Naive thymus-derived CD4-positive, alpha-beta T cell (primary cell): ENCODE measurements around the gene NMNAT2. TPM values are rescaled to one million over a fixed set of nuclear protein-coding genes. Genes with fewer than 3 reads are reported as not detected.
"Not testable (repeated sequence)": the region's sequence is repeated elsewhere in the genome, so short reads cannot be mapped to it uniquely, and the experiment has no call there.

ENCODE experiments used
- ATAC-seq: fragments of 150-1000 bp; cut with Tn5 transposase; 2 replicates; pipeline ENCODE4 v1.10.0; 2021; ENCODE audit warnings: mild to moderate bottlenecking, moderate library complexity
- CTCF ChIA-PET: fragments of 350-600 bp; sonication (Branson Sonifier 250); formaldehyde crosslinking; loops from one replicate; lab custom pipeline; 2021; ENCODE audit warnings: antibody characterized with exemption; lab: Charles Lee
- POLR2A ChIA-PET: fragments of 350-600 bp; sonication (Branson Sonifier 250); formaldehyde crosslinking; loops from one replicate; lab custom pipeline; 2021; ENCODE audit warnings: antibody characterized with exemption, inconsistent platforms; lab: Charles Lee
- DNase-seq, 9 donors: peaks; one replicate each; pipeline versions ENCODE4 v3.0.0 to v3.0.0-alpha.2; 2020 to 2022; ENCODE audit warnings: mixed read lengths in 1 of 9
- H3K27ac ChIP-seq: one replicate; pipeline ENCODE4 v1.7.0; 2013; ENCODE audit warnings: mild to moderate bottlenecking, low read depth, low read length, moderate library complexity
- H3K27me3 ChIP-seq, 2 donors: one replicate each; pipeline ENCODE4 v1.7.0; 2013; ENCODE audit warnings: low read length in 2 of 2, mild to moderate bottlenecking in 2 of 2, moderate library complexity in 2 of 2; ENCODE audit not compliant: control insufficient read depth in 2 of 2, insufficient read depth in 2 of 2
- H3K36me3 ChIP-seq, 3 experiments: 1 replicate in 2 of 3; 2 replicates in 1 of 3; pipeline ENCODE4 v1.7.0; 2013; ENCODE audit warnings: low read length in 3 of 3, mild to moderate bottlenecking in 3 of 3, moderate library complexity in 1 of 3; ENCODE audit not compliant: insufficient read depth in 3 of 3, control insufficient read depth in 2 of 3
- H3K4me1 ChIP-seq, 2 donors: one replicate each; pipeline ENCODE4 v1.7.0; 2013; ENCODE audit warnings: low read length in 2 of 2, mild to moderate bottlenecking in 2 of 2, moderate library complexity in 1 of 2; ENCODE audit not compliant: control insufficient read depth in 2 of 2, insufficient read depth in 2 of 2
- H3K4me3 ChIP-seq: 2 replicates; pipeline ENCODE4 v1.7.0; 2013; ENCODE audit warnings: mild to moderate bottlenecking, low read length
- H3K9me3 ChIP-seq, 3 experiments: 1 replicate in 2 of 3; 2 replicates in 1 of 3; pipeline ENCODE4 v1.7.0; 2013; ENCODE audit warnings: low read length in 3 of 3; ENCODE audit not compliant: control insufficient read depth in 2 of 3
- H3K27ac Mint-ChIP-seq, 9 donors: one replicate each; pipeline ENCODE4 v1.8.0; 2020 to 2022; ENCODE audit warnings: mixed read lengths in 9 of 9, mild to moderate bottlenecking in 8 of 9, moderate library complexity in 5 of 9, inconsistent platforms in 2 of 9
- H3K27me3 Mint-ChIP-seq, 5 donors: one replicate each; pipeline ENCODE4 v1.8.0; 2021 to 2022; ENCODE audit warnings: mixed read lengths in 5 of 5, mild to moderate bottlenecking in 1 of 5
- H3K36me3 Mint-ChIP-seq, 5 donors: one replicate each; pipeline ENCODE4 v1.8.0; 2020 to 2022; ENCODE audit warnings: mixed read lengths in 5 of 5, mild to moderate bottlenecking in 3 of 5, inconsistent platforms in 1 of 5
- H3K4me1 Mint-ChIP-seq, 7 donors: one replicate each; pipeline ENCODE4 v1.8.0; 2020 to 2022; ENCODE audit warnings: mixed read lengths in 7 of 7, mild to moderate bottlenecking in 3 of 7, inconsistent platforms in 1 of 7
- H3K4me3 Mint-ChIP-seq, 10 donors: one replicate each; pipeline ENCODE4 v1.8.0; 2020 to 2022; ENCODE audit warnings: mild to moderate bottlenecking in 10 of 10, mixed read lengths in 10 of 10, moderate library complexity in 6 of 10, inconsistent platforms in 2 of 10
- H3K9me3 Mint-ChIP-seq, 11 donors: one replicate each; pipeline ENCODE4 v1.8.0; 2020 to 2022; ENCODE audit warnings: mixed read lengths in 11 of 11, mild to moderate bottlenecking in 4 of 11, inconsistent platforms in 1 of 11, moderate library complexity in 1 of 11
- intact Hi-C, 2 donors: fragments of 100-400 bp; cut with micrococcal nuclease; formaldehyde crosslinking; loops; one replicate each; pipeline ENCODE4 v1.15.1; 2023
- polyA plus RNA-seq, 2 donors: library from polyadenylated mRNA; unstranded; fragments of 300-500 nt; fragmentation: Illumina TruSeq; gene quantifications; one replicate each; pipeline ENCODE4 v1.2.3, GENCODE V29; 2021
- total RNA-seq, 6 experiments: library from RNA in 5 of 6; stranded (reverse) in 5 of 6; gene quantifications; 1 replicate in 5 of 6; 2 replicates in 1 of 6; pipeline ENCODE4 v1.2.3 and lab custom pipeline; 2021 to 2026

The NMNAT2 gene
- total and polyA plus RNA-seq, 7 experiments from 2014 or later, result 0.07 to 0.24 TPM; not detected in 5

DNA sequence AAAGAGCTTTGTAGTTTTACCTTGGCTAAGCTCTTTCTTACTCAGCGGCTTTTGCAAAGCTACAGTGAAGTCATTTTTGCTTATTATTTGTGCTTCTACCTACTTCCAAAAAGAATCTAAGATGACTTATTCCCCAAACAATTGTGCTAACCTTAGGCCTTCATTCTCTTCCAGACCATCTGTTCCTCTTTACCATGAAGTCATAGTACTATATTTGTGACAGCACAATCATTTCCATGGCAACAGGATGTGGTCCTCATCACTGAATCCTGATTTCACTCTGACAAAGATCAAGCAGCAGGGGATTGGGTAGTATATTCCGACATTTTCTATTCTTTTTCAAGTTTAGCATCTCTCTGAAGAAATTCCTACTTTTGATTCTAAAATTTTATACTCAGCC, 24.8 kb upstream of the NMNAT2 start:
- Mint-ChIP-seq H3K4me3 (no peak overlapping the region), H3K4me1 (no peaks in the 10 kb centered on the region), H3K36me3 (no peaks in the 10 kb centered on the region), H3K27me3 (peaks cover 0 to 35% (median 2%) of the 10 kb centered on the region in 5 donors), H3K27ac (no peak overlapping the region), H3K9me3 (peaks cover 0 to under 1% (median 0%) of the 10 kb centered on the region in 11 donors)
- CTCF ChIA-PET, result no interaction called here
- no peaks in the 10 kb centered on the region for H3K9me3 ChIP-seq
- no peak overlapping the region for H3K4me3 ChIP-seq
- POLR2A ChIA-PET, result no interaction called here
- no peaks in the 10 kb centered on the region for H3K36me3 ChIP-seq
- intact Hi-C loops, result no loop called here
- no peaks in the 10 kb centered on the region for H3K27me3 ChIP-seq
- no peaks in the 10 kb centered on the region for H3K4me1 ChIP-seq
- no peak for DNase-seq
- no peak overlapping the region for H3K27ac ChIP-seq
- no peak for ATAC-seq

DNA sequence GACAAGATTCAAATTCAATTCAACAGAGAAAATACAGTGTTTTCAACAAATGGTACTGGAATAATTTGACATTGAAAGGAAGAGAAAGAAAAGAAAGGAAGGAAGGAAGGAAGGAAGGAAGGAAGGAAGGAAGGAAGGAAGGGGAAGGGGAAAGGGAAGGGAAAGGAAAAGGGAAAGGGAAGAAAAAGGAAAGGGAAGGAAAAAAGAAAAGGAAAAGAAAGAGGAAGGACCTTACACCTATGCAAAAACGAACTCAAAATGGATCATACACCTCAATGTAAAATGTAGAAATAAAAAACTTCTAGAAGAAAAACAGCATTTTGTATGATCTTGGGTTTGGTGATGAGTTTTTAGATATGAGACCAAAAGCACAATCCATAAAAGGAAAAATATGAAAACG, 19.9 kb upstream of the NMNAT2 start:
- DNase-seq (no peak), ATAC-seq (no peak)
- ChIA-PET POLR2A (no interaction called here), CTCF (no interaction called here)
- no peak overlapping the region for H3K4me3 Mint-ChIP-seq
- no peak overlapping the region for H3K27ac Mint-ChIP-seq
- intact Hi-C loops, result no loop called here
- H3K4me1 Mint-ChIP-seq, result no peaks in the 10 kb centered on the region
- H3K27me3 Mint-ChIP-seq, result peaks cover 7 to 43% (median 19%) of the 10 kb centered on the region in 5 donors
- Histone ChIP-seq H3K4me1 (no peaks in the 10 kb centered on the region), H3K36me3 (no peaks in the 10 kb centered on the region), H3K9me3 (no peaks in the 10 kb centered on the region), H3K27me3 (no peaks in the 10 kb centered on the region), H3K4me3 (no peak overlapping the region), H3K27ac (no peak overlapping the region)
- H3K36me3 Mint-ChIP-seq, result no peaks in the 10 kb centered on the region
- peaks cover 0 to 3% (median 0%) of the 10 kb centered on the region in 11 donors for H3K9me3 Mint-ChIP-seq

DNA sequence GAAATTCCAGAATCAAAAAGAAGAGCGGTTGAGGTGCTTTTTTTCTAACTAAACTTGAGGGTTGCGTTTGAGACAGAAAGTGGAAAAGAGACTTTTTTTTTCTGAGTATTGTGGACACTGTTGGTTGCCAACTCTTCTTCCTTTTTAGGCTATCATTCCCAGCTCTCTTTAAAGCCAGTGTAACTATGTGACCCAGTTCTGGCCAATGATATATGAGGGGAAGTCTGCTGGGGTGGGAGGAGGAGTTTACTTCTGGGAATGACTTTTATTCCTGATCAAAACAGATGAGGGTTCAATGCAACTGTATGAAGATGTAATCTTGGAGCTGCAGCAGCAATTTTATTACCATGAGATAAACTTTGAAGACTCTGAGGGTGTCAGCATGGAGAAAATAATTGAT, 17.3 kb upstream of the NMNAT2 start:
- Histone ChIP-seq H3K36me3 (no peaks in the 10 kb centered on the region), H3K9me3 (no peaks in the 10 kb centered on the region), H3K27me3 (no peaks in the 10 kb centered on the region), H3K4me1 (no peaks in the 10 kb centered on the region), H3K4me3 (no peak overlapping the region), H3K27ac (no peak overlapping the region)
- ChIA-PET CTCF (no interaction called here), POLR2A (no interaction called here)
- intact Hi-C loops, result no loop called here
- no peak for DNase-seq
- Mint-ChIP-seq H3K9me3 (peaks cover 0 to 3% (median 0%) of the 10 kb centered on the region in 11 donors), H3K27ac (no peak overlapping the region), H3K4me3 (no peak overlapping the region), H3K4me1 (no peaks in the 10 kb centered on the region), H3K27me3 (peaks cover 22 to 37% (median 26%) of the 10 kb centered on the region in 5 donors), H3K36me3 (no peaks in the 10 kb centered on the region)
- no peak for ATAC-seq

DNA sequence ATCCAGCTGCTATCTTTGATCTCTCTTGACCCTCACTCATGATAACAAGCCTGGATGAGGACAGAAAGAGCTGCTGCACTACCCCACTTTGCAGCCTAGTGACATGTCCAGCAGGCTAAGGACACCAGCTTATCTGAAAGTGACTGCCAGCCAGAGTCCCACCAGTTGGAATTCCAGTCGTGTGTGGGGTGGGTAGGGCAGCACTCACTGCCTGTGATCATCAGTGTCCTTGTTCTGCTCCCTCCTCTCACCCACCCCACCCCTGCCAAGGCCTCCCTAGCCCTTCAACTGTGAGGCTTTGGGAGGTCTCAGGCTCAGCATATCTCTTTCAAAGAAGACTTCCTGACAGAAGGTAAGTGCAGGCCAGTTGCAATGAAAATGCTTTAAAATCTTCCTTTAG, 15.5 kb upstream of the NMNAT2 start:
- Histone ChIP-seq H3K4me3 (no peak overlapping the region), H3K9me3 (no peaks in the 10 kb centered on the region), H3K4me1 (no peaks in the 10 kb centered on the region), H3K36me3 (no peaks in the 10 kb centered on the region), H3K27me3 (no peaks in the 10 kb centered on the region), H3K27ac (no peak overlapping the region)
- peaks cover 0 to 3% (median 0%) of the 10 kb centered on the region in 11 donors for H3K9me3 Mint-ChIP-seq
- H3K4me1 Mint-ChIP-seq, result no peaks in the 10 kb centered on the region
- no peak overlapping the region for H3K27ac Mint-ChIP-seq
- ChIA-PET CTCF (no interaction called here), POLR2A (no interaction called here)
- H3K4me3 Mint-ChIP-seq, result no peak overlapping the region
- peaks cover 30 to 43% (median 32%) of the 10 kb centered on the region in 5 donors for H3K27me3 Mint-ChIP-seq
- DNase-seq (no peak), ATAC-seq (no peak)
- no peaks in the 10 kb centered on the region for H3K36me3 Mint-ChIP-seq
- intact Hi-C loops, result no loop called here

DNA sequence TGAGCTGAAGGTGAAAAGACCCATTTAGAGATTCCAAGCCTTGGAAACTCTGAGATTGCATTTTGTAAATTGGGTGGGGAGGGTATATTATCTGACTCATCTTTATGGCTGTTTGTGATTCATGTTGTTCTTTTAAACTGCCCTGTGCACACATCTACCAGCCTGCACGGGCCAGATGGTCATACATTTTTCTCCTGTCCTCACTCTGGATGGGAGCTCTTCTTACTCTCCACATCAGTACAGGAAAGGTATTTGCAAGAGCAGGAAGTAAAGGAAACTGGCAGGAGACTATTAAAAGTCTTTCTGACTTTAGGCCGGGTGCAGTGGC, 14.3 kb upstream of the NMNAT2 start:
- Mint-ChIP-seq H3K27ac (no peak overlapping the region), H3K27me3 (peaks cover 24 to 46% (median 34%) of the 10 kb centered on the region in 5 donors), H3K36me3 (no peaks in the 10 kb centered on the region), H3K4me1 (no peaks in the 10 kb centered on the region), H3K4me3 (no peak overlapping the region), H3K9me3 (no peaks in the 10 kb centered on the region)
- Histone ChIP-seq H3K4me3 (no peak overlapping the region), H3K9me3 (no peaks in the 10 kb centered on the region), H3K27me3 (no peaks in the 10 kb centered on the region), H3K4me1 (no peaks in the 10 kb centered on the region), H3K27ac (no peak overlapping the region), H3K36me3 (no peaks in the 10 kb centered on the region)
- CTCF ChIA-PET, result no interaction called here
- DNase-seq (no peak), ATAC-seq (no peak)
- POLR2A ChIA-PET, result no interaction called here
- intact Hi-C loops, result no loop called here

DNA sequence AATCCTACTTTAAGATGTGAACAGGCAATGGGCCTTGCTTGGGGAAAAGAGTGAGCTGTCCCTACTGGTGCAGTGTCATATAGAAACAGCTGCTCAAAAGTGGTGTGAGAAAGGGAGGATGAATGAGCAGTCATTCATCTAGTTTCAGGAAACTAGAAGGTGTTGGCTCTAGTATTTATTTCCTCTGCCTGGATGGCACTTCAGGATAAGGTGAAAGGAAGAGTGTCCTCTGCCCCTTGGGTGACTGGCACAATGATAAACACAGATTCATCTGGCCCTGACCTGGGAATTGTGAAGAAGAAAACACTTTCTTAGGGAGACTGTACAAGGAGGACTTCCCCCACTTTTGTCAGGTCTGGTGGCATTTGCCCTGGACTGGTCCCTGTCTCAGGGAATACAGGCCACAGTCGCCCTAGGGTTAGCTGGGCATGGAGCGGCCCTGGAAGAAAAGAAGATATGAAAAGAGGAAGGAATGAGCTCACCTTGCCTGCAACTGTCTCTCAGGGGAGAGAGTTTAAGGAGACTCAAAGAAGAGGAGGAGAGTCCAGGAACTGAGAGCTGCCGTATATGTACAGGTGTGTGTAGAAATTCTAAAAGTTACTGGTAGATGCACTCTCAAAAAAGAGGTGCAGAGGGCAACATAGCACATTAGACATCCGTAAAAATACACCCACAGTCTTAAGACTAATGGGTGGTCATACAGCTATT, 13.8 kb upstream of the NMNAT2 start:
- H3K27ac ChIP-seq, result no peak overlapping the region
- CTCF ChIA-PET, result no interaction called here
- intact Hi-C loops, result no loop called here
- POLR2A ChIA-PET, result no interaction called here
- Mint-ChIP-seq H3K27ac (peak overlapping the region in 1 of 9 donors; percentile 23), H3K4me1 (no peaks in the 10 kb centered on the region), H3K9me3 (no peaks in the 10 kb centered on the region), H3K36me3 (no peaks in the 10 kb centered on the region), H3K4me3 (no peak overlapping the region), H3K27me3 (peaks cover 24 to 46% (median 34%) of the 10 kb centered on the region in 5 donors)
- no peaks in the 10 kb centered on the region for H3K27me3 ChIP-seq
- DNase-seq (no peak), ATAC-seq (no peak)
- no peak overlapping the region for H3K4me3 ChIP-seq
- H3K4me1 ChIP-seq, result no peaks in the 10 kb centered on the region
- H3K9me3 ChIP-seq, result no peaks in the 10 kb centered on the region
- no peaks in the 10 kb centered on the region for H3K36me3 ChIP-seq

DNA sequence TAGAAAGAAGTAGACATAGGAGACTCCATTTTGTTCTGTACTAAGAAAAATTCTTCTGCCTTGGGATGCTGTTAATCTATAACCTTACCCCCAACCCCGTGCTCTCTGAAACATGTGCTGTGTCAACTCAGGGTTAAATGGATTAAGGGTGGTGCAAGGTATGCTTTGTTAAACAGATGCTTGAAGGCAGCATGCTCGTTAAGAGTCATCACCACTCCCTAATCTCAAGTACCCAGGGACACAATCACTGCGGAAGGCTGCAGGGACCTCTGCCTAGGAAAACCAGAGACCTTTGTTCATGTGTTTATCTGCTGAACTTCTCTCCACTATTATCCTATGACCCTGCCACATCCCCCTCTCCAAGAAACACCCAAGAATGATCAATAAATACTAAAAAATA, 9.4 kb upstream of the NMNAT2 start:
- H3K27ac ChIP-seq, ATAC-seq, H3K4me1 Mint-ChIP-seq, intact Hi-C loops, H3K9me3 ChIP-seq, H3K36me3 ChIP-seq, DNase-seq, H3K4me1 ChIP-seq, H3K27ac Mint-ChIP-seq, H3K4me3 ChIP-seq, H3K36me3 Mint-ChIP-seq, H3K27me3 ChIP-seq, H3K4me3 Mint-ChIP-seq, POLR2A ChIA-PET, CTCF ChIA-PET, H3K9me3 Mint-ChIP-seq: not testable (repeated sequence)
- H3K27me3 Mint-ChIP-seq, result peaks cover 21 to 45% (median 32%) of the 10 kb centered on the region in 5 donors
